ENCODE data around the gene ANKS3.

ANKS3 gene

GRCh38 chr16:4728676-4729075, 5.4 kb downstream of the ANKS3 start:
- in situ Hi-C loops (cut with MboI; ENCODE audit: low sequenced_read_pairs): no loop called here

DNA sequence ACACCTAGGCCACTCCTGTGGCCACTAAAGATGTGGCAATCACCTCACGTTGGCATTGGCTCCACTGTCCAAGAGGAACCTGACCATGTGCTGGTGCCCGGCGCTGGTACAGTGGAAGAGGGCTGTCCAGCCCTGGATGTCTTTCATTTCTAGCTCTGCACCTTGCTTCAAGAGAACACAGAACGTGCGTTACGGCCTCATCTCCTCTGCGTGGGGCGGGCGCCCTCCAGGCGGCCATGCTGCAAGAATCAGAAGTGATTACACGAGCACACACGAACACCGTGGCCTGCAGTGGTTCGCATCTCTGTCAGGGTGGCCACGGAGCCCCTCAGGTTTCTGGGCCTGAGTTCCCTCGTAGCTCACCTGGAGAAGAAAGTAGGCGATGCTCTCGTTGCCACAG, 7.5 kb downstream of the ANKS3 start:
- in situ Hi-C loops (cut with MboI; ENCODE audit: low sequenced_read_pairs): no loop called here

GRCh38 chr16:4724661-4725270, 9.3 kb downstream of the ANKS3 start:
- in situ Hi-C loops (cut with MboI; ENCODE audit: low sequenced_read_pairs): no loop called here

DNA sequence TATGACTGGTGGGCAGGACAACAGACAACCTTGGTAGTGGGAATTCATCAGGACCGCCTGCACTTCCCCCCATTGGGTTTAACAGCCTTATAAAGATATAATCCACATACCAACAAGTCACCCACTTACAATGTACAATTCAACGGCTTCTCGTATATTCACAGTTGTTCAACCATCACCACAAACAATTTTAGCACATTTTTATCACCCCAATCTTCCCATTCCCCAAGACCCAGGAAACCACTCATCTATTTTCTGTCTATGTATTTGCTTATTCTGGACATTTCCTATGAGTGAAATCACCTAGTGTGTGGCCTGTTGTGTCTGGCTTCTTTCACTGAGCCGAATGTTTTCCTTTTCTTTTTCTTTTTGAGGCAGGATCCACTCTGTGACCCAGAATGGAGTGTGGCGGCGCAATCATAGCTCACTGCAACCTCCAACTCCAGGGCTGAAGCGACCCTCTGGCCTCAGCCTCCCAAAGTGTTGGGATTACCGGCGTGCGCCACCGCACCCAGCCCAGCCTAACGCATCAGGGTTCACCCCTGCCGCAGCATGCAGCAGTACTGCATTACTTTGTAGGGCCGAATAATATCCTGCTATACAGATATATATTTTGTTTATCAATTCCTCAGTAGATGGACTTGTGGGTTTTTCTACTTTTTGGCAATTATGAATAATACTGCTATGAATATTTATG, 10.9 kb downstream of the ANKS3 start:
- in situ Hi-C loops (cut with MboI; ENCODE audit: low sequenced_read_pairs): no loop called here

DNA sequence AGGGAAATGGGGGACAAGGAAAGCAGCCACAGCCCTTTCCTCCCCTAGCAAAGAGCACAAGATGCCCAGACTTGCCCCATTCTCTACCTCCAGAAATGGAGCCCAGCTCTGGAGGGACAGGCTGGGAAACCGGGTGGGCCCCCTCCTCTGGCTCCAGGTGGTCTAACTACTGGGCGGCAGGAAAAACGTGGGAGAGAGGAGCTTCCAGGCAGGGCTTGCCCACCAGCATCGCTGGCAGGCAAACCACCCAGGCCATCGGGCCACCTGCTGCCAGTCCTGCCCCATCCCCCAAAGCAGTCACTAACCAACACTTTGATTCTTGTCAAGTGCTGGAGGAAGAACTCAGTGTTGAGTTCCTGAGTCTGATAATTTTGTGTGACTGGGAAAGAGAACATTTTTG, 15.6 kb downstream of the ANKS3 start:
- in situ Hi-C loops (cut with MboI; ENCODE audit: low sequenced_read_pairs): no loop called here

- in situ Hi-C loops (cut with MboI; ENCODE audit: low sequenced_read_pairs): no loop called here
Measured at GRCh38 chr16:4714996-4715395, 19.1 kb downstream of the ANKS3 start.

- in situ Hi-C loops (cut with MboI; ENCODE audit: low sequenced_read_pairs): no loop called here
Measured at GRCh38 chr16:4713663-4714501, 20.2 kb downstream of the ANKS3 start.

DNA sequence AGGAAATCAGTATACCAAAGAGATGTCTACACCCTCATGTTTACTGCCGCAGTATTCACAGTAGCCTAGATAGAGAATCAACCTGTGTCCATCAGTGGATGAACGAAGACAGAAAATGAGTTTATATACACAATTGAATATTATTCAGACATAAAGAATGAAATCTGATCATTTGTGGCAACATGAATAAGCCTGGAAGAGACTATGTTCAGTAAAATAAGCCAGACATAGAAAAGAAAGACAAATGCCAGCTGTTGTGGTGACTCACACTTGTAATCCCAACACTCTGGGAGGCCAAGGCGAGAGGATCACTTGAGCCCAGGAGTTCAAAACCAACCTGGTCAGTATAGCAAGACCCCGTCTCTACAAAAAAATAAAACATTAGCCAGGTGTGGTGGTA, 24.6 kb downstream of the ANKS3 start:
- in situ Hi-C loops (cut with MboI; ENCODE audit: low sequenced_read_pairs): no loop called here

GRCh38 chr16:4706871-4707270, 27.2 kb downstream of the ANKS3 start:
- in situ Hi-C loops (cut with MboI; ENCODE audit: low sequenced_read_pairs): no loop called here

DNA sequence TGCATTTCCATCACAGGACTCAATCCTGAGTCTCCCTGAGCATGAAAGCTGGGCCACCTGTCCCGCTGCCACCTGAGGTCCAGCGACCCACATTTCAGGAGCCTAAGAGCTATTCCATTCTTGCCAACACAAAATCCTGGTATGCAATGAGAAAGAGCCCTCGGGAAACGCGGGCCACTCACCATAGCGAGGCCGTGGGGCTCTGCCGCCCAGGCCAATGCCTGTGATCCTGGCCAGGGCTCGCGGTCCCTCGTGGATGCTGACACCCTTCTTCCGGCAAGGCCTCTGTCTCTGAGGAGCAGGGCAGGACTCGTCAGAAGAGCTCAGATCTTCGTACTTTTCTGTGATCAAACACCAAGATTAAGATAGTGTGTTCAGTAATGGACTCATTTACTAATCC, 29.2 kb downstream of the ANKS3 start:
- in situ Hi-C loops (cut with MboI; ENCODE audit: low sequenced_read_pairs): no loop called here

DNA sequence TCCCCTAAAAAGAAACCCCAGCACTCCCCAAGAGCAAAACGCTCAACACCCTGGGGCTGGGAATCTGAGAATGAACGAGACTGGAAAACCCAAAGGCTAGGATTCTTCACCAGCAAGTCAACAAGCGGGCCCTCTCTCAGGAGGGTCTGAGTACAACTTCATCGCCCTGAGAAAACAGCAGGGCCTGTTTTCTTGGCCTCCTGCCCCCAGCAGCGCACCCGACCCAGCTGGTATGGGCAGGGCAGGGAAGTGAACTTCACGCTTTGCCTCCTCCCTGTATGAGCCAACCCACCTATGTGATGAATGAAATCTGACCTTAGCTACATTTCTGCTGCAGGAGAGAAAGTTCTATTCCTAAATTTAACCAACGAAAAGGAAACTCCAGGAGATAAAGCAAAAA, 29.6 kb downstream of the ANKS3 start:
- in situ Hi-C loops (cut with MboI; ENCODE audit: low sequenced_read_pairs): no loop called here

DNA sequence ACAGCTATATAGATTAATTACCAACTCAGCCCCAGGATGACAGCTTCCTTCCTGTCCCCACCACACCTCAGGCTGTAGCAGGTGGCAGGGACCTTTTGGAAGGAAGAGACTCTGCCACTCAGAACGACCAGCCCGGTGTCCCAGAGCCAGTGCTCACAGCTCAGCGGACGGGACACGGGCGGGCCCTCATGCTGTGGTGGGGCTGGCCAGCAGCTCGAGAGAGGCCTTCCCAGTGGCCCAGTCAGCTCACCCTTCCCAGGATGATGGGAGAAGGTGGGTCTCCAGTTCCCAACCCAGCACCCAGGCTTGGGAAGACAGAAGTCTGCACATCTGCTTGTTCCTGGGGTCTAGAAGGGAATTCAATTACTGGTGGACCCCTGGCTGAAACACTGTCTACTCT, 30.2 kb downstream of the ANKS3 start:
- in situ Hi-C loops (cut with MboI; ENCODE audit: low sequenced_read_pairs): no loop called here

GRCh38 chr16:4702466-4702808, 31.6 kb downstream of the ANKS3 start:
- in situ Hi-C loops (cut with MboI; ENCODE audit: low sequenced_read_pairs): no loop called here

DNA sequence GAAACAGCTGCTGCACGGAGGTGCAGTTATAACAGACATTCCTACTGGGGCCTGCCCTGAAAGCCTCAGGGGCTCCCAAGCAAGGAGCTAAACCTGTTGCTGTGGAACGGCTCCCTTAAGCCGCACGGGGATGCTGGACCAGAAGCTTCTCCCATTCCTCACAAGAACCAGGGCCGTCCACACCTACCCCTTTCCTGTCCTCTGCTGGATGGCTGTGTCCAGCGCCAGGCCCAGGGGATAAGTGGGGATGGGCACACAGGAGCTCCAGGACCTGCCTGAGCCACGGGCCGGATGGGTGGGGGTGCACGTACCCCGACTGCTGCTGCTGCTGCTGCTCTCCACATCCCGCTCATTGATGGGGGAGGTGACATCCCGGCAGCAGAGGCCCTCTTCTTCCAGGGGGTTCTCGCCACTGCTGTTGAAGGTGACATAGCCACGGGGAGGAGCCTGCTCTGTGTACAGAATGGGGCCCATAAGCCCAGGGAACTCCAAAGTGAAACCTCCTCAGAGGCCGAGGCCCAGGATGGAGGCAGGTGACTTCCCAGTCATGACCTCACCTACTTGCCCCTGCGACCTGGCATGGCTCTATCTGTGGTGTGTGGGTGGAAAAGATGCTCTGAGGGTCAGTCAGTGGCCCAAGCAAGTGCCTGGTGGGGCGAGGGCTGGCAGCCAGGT, 32.1 kb downstream of the ANKS3 start:
- in situ Hi-C loops (cut with MboI; ENCODE audit: low sequenced_read_pairs): no loop called here

DNA sequence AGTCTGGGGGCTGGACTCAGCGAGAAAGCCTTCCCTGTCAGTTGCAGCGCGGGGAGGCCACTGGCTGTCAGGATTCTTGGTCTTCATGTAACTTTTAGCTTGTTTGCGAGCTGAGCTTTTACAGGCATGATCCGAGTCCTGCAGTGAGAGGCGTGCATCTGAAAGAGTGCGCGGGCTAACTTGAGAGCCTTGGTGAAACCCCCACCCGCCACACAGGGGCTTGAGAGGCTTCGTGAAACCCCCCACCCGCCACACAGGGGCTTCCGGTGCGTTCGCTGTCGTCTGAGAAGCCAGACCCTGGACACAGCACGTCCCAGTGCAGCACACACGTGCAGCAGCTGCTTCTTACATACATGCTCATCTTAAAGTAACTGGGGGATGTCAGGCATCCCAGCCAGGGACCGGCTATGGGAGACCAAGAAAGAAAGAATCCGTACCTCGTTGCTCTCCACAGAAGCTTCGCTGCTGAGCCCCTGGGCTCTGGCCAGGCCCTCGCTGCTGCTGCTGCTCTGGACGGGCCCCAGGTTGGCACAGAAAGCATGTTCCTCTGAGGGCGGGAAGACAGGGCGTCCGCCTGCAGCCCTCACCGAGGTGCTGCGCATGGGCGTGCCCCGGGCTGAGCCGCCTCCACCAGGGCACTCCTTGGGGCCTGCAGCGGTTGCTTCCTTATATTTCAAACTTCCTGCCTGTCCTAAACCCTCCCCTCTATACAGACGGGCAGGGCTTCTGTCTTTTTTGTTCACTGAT, 32.9 kb downstream of the ANKS3 start:
- in situ Hi-C loops (cut with MboI; ENCODE audit: low sequenced_read_pairs): no loop called here

GRCh38 chr16:4700380-4700996, 33.6 kb downstream of the ANKS3 start:
- in situ Hi-C loops (cut with MboI; ENCODE audit: low sequenced_read_pairs): no loop called here

DNA sequence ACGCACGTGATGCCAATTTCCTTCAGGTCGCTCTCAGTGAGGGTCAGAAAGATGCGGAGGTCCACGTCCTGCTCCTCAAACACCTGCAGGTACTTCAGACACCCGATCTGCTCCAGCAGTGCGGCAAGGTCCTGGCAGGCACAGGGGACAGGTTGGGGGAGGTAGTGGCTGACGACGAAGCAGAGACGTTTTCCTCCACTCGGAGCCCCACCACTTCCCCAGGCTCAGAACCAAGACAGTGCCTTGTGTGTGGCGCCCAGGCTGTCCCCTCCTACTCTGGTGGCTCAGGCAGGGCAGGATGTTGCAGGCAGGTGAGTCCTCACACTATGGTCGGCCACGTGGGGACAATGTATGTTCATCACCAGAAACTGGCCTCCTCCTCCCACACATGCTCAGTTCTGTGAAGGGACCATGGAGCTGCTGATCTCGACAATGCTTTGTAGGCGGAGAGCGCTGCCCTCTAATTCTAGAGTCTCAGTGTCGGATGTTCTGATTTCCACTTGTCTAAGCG, 35.0 kb downstream of the ANKS3 start:
- in situ Hi-C loops (cut with MboI; ENCODE audit: low sequenced_read_pairs): no loop called here

DNA sequence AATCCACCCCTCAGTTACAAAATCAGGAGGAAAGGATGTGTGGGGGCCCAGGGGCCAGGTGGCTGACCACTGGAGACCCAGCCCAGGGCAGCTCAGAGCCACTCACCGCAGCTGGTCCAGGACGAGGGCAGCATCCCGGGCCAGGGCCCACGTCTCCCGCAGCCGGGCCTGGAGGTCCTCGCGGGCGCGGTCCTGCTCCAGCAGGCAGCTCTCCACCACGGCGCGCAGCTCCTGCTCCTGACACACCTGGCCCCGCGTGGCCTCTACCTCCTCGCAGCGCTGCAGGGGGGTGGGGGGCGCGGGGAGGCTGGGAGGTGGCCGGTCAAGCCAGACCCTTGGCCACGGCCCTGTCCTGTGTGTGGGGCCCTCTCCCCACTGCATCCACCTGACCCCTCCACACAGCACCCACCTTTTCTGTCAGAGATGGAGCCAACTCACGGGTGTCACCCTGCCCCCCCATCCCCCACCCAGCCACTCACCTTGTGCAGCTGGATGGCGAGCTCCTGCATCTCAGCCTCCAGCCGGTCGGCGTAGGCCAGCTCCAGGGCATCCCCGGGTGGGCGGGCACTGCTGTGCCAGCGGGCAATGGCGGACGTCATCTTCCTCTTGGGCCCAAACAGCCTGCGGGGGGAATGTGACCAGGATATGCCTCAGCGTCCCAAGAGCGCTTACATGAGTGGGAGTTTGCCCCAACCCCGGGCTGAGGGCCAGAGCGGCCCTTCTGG, 35.6 kb downstream of the ANKS3 start:
- in situ Hi-C loops (cut with MboI; ENCODE audit: low sequenced_read_pairs): no loop called here

DNA sequence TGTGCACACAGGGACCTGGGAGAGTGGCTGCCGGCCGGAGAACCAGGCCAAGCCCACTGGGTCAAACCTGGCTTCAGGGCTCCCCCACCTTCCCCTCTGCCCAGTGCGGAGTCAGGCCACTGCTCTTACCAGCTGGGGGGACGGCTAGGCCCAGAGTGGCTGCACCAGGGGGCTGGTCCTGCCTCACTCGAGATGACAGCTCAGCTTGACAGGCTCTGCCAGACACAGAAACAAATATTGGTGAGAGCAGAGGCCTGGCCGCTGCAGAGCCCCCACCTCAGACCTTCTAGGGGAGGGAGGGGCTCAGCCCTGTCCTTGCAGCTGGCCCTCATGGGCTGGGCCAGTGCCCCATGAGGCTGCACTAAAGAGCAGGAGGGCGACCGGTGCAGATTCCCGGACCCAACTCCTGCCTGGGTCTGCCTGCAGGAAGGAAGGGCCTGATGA, 36.2 kb downstream of the ANKS3 start:
- in situ Hi-C loops (cut with MboI; ENCODE audit: low sequenced_read_pairs): no loop called here
